ENCODE results near the gene SLC6A20.

Gene SLC6A20

DNA sequence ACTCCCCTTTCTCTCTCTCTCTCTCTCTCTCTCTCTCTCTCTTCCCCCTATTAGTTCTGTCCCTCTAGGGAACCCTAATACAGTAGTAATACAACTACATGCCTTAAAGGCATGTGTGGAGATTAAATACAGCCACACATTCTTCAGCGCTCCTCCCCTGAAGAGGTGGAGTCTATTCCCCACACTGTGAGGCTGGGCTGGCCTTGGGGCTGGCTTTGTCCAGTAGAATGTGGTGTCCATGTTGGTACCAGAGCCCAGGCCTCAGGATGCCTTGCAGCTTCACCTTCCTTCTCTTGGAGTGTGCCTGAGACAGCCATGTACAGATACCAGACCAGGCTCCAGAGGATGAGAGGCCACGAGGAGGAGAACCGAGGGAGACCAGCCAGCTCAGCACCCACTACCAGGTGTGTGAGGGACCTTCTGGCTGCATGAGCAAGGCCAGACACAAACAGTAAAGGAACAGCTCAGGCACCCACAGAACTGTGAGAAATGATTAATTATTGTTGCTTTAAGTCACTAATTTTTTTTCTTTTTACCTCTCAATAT, 10.7 kb downstream of the SLC6A20 start:
- Histone ChIP-seq H3K27ac (ENCODE audit: low read depth, low read length, poor library complexity, severe bottlenecking) (no peak overlapping the region), H3K36me3 (ENCODE audit: insufficient read depth, low read length) (no peaks in the 10 kb centered on the region; the same call in 1 of the 2 replicates), H3K9me2 (ENCODE audit: low read depth, low read length) (no peaks in the 10 kb centered on the region), H3K9ac (ENCODE audit: low read length) (no peak overlapping the region), H3K4me1 (ENCODE audit: insufficient read depth, low read length, severe bottlenecking) (no peaks in the 10 kb centered on the region), H3K27me3 (ENCODE audit: insufficient read depth, low read length) (no peaks in the 10 kb centered on the region), H3F3A (ENCODE audit: insufficient read depth, low read length) (no peaks in the 10 kb centered on the region), H3K9me3 (ENCODE audit: low read length) (no peaks in the 10 kb centered on the region), H2AFZ (ENCODE audit: low read length) (no peak overlapping the region), H4K20me1 (ENCODE audit: insufficient read depth, low read length) (no peaks in the 10 kb centered on the region), H3K79me2 (ENCODE audit: insufficient read depth, low read length) (no peaks in the 10 kb centered on the region), H3K4me3 (ENCODE audit: low read depth, low read length, poor library complexity, severe bottlenecking) (no peak overlapping the region), H3K4me2 (ENCODE audit: low read length) (no peak overlapping the region)
- TF ChIP-seq, protein P1, sequence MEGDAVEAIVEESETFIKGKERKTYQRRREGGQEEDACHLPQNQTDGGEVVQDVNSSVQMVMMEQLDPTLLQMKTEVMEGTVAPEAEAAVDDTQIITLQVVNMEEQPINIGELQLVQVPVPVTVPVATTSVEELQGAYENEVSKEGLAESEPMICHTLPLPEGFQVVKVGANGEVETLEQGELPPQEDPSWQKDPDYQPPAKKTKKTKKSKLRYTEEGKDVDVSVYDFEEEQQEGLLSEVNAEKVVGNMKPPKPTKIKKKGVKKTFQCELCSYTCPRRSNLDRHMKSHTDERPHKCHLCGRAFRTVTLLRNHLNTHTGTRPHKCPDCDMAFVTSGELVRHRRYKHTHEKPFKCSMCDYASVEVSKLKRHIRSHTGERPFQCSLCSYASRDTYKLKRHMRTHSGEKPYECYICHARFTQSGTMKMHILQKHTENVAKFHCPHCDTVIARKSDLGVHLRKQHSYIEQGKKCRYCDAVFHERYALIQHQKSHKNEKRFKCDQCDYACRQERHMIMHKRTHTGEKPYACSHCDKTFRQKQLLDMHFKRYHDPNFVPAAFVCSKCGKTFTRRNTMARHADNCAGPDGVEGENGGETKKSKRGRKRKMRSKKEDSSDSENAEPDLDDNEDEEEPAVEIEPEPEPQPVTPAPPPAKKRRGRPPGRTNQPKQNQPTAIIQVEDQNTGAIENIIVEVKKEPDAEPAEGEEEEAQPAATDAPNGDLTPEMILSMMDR (IDR thresholded peaks at IDR 0.05; ENCODE audit: low read length): no peak
- no peak for TF ChIP-seq EZH2 (IDR thresholded peaks at IDR 0.05; ENCODE audit: borderline replicate concordance, low read length)

DNA sequence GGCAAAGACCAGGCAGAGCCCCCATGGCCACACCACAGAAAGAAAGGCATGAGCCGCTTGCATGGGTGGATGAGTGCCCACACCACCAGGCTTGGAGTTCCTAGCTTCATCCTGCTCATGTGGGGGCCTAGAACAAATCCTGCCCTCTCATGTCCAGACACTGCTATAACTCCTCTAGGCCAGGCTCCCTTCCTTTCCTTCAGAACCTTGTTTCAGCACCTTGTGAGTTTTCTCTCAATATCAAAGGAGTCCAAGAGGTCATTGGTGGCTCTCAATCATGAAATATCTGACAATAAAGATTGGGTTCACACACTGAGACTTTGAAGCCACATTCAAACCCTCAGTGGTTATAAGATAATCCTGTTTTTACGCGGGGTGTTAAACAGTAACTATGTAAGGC, 12.7 kb downstream of the SLC6A20 start:
- Histone ChIP-seq H3K9ac (ENCODE audit: low read length) (no peak overlapping the region), H3F3A (ENCODE audit: insufficient read depth, low read length) (no peaks in the 10 kb centered on the region), H3K27ac (ENCODE audit: low read depth, low read length, poor library complexity, severe bottlenecking) (no peak overlapping the region), H3K9me2 (ENCODE audit: low read depth, low read length) (no peaks in the 10 kb centered on the region), H3K9me3 (ENCODE audit: low read length) (no peaks in the 10 kb centered on the region), H3K4me3 (ENCODE audit: low read depth, low read length, poor library complexity, severe bottlenecking) (no peak overlapping the region), H4K20me1 (ENCODE audit: insufficient read depth, low read length) (no peaks in the 10 kb centered on the region), H3K27me3 (ENCODE audit: insufficient read depth, low read length) (0 out of 2 replicates have a peak, but pooled peaks cover 6% of the 10 kb centered on the region), H3K4me1 (ENCODE audit: insufficient read depth, low read length, severe bottlenecking) (no peaks in the 10 kb centered on the region), H2AFZ (ENCODE audit: low read length) (no peak overlapping the region), H3K79me2 (ENCODE audit: insufficient read depth, low read length) (no peaks in the 10 kb centered on the region), H3K36me3 (ENCODE audit: insufficient read depth, low read length) (no peaks in the 10 kb centered on the region), H3K4me2 (ENCODE audit: low read length) (no peak overlapping the region)
- TF ChIP-seq EZH2 (IDR thresholded peaks at IDR 0.05; ENCODE audit: borderline replicate concordance, low read length): no peak
- TF ChIP-seq, protein P1 (IDR thresholded peaks at IDR 0.05; ENCODE audit: low read length): no peak

DNA sequence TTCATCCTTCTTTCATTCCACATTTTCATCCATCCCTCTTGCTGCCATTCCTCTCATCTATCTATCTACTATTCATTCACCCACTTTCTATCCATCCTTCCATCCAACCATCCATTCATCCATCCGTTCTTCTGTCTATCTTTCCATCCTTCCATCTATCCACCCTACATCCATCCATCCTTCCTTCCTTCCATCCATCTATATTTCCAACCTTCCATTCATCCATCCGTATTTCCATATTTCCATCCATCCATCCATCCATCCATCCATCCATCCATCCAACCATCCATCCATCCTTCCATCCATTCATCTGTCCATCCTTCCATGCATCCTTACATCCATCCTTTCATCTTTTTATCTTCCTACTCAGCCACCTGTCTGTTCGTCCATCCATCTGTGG, 14.0 kb downstream of the SLC6A20 start:
- no peaks in the 10 kb centered on the region for H3F3A ChIP-seq (ENCODE audit: insufficient read depth, low read length)
- H2AFZ ChIP-seq (ENCODE audit: low read length): no peak overlapping the region
- no peak for TF ChIP-seq EZH2 (IDR thresholded peaks at IDR 0.05; ENCODE audit: borderline replicate concordance, low read length)
- TF ChIP-seq, protein P1 (IDR thresholded peaks at IDR 0.05; ENCODE audit: low read length): no peak
- H3K9me2 ChIP-seq (ENCODE audit: low read depth, low read length): no peaks in the 10 kb centered on the region
- no peak overlapping the region for H3K9ac ChIP-seq (ENCODE audit: low read length)
- no peaks in the 10 kb centered on the region for H3K4me1 ChIP-seq (ENCODE audit: insufficient read depth, low read length, severe bottlenecking)
- H3K4me3 ChIP-seq (ENCODE audit: low read depth, low read length, poor library complexity, severe bottlenecking): no peak overlapping the region
- H3K27ac ChIP-seq (ENCODE audit: low read depth, low read length, poor library complexity, severe bottlenecking): no peak overlapping the region
- H3K27me3 ChIP-seq (ENCODE audit: insufficient read depth, low read length): 0 out of 2 replicates have a peak, but pooled peaks cover 7% of the 10 kb centered on the region
- no peak overlapping the region for H3K4me2 ChIP-seq (ENCODE audit: low read length)
- no peaks in the 10 kb centered on the region for H3K79me2 ChIP-seq (ENCODE audit: insufficient read depth, low read length)
- no peaks in the 10 kb centered on the region for H3K36me3 ChIP-seq (ENCODE audit: insufficient read depth, low read length)
- no peaks in the 10 kb centered on the region for H4K20me1 ChIP-seq (ENCODE audit: insufficient read depth, low read length)
- H3K9me3 ChIP-seq (ENCODE audit: low read length): no peaks in the 10 kb centered on the region
